ENCODE measurements around the gene TMEM131.

Gene TMEM131

DNA sequence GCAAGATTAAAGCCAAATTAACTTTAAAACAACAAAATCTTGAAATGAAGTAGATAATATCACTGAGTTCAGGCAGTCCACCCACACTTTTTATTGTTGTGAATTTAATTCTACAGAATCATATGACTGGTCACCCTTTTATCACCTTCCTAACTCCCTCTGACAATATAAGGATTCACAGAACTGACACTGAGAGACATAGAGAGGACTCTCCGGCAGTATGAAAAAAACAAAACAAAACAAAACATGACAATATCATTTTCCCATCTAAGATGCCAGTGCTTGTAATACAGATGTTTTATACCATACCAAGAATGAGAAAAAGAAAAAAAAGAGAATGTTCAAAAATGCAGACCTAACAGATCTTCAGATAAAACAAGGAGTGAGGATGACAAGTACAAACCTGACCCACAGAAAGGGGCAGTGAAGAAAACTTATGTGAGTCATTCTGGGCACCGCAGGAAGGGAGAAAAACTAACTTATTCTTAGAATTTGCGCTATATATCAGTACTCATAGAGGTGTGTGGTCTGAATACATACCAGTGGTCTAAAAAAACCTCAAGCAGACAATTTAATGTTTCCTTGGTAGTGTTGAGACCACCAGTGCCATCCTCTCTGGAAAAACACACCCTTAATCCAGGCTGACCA, 145.7 kb downstream of the TMEM131 start:
- no peak overlapping the region for H3K4me3 ChIP-seq (ENCODE audit: low read depth, low read length)
- no peak overlapping the region for H3K27ac ChIP-seq (ENCODE audit: extremely low read depth, low read depth, low read length)
- CTCF ChIA-PET, result no interaction called here
- TF ChIP-seq ZNF239 (tag by site-specific recombination; IDR thresholded peaks at IDR 0.05) (no peak), KLF8 (tag by site-specific recombination; IDR thresholded peaks at IDR 0.05) (no peak), ZNF146 (tag by site-specific recombination; IDR thresholded peaks at IDR 0.05) (no peak), ZNF121 (tag by site-specific recombination; IDR thresholded peaks at IDR 0.05) (no peak), ZNF302 (tag by site-specific recombination; IDR thresholded peaks at IDR 0.05; ENCODE audit: low read depth) (no peak), ZNF311 (tag by site-specific recombination; IDR thresholded peaks at IDR 0.05; ENCODE audit: borderline replicate concordance) (no peak), SP3 (tag by site-specific recombination; IDR thresholded peaks at IDR 0.05) (no peak), ZNF19 (tag by site-specific recombination; IDR thresholded peaks at IDR 0.05; ENCODE audit: low read depth) (no peak), ZNF596 (tag by site-specific recombination; IDR thresholded peaks at IDR 0.05) (no peak), BCL11A (tag by site-specific recombination; IDR thresholded peaks at IDR 0.05; ENCODE audit: low read depth) (no peak), ZNF133 (tag by site-specific recombination; IDR thresholded peaks at IDR 0.05) (no peak)
- TF ChIP-seq, protein P1, sequence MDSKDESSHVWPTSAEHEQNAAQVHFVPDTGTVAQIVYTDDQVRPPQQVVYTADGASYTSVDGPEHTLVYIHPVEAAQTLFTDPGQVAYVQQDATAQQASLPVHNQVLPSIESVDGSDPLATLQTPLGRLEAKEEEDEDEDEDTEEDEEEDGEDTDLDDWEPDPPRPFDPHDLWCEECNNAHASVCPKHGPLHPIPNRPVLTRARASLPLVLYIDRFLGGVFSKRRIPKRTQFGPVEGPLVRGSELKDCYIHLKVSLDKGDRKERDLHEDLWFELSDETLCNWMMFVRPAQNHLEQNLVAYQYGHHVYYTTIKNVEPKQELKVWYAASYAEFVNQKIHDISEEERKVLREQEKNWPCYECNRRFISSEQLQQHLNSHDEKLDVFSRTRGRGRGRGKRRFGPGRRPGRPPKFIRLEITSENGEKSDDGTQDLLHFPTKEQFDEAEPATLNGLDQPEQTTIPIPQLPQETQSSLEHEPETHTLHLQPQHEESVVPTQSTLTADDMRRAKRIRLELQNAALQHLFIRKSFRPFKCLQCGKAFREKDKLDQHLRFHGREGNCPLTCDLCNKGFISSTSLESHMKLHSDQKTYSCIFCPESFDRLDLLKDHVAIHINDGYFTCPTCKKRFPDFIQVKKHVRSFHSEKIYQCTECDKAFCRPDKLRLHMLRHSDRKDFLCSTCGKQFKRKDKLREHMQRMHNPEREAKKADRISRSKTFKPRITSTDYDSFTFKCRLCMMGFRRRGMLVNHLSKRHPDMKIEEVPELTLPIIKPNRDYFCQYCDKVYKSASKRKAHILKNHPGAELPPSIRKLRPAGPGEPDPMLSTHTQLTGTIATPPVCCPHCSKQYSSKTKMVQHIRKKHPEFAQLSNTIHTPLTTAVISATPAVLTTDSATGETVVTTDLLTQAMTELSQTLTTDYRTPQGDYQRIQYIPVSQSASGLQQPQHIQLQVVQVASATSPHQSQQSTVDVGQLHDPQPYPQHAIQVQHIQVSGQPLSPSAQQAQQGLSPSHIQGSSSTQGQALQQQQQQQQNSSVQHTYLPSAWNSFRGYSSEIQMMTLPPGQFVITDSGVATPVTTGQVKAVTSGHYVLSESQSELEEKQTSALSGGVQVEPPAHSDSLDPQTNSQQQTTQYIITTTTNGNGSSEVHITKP (tag by site-specific recombination; IDR thresholded peaks at IDR 0.05), result no peak
- TF ChIP-seq, protein P2, sequence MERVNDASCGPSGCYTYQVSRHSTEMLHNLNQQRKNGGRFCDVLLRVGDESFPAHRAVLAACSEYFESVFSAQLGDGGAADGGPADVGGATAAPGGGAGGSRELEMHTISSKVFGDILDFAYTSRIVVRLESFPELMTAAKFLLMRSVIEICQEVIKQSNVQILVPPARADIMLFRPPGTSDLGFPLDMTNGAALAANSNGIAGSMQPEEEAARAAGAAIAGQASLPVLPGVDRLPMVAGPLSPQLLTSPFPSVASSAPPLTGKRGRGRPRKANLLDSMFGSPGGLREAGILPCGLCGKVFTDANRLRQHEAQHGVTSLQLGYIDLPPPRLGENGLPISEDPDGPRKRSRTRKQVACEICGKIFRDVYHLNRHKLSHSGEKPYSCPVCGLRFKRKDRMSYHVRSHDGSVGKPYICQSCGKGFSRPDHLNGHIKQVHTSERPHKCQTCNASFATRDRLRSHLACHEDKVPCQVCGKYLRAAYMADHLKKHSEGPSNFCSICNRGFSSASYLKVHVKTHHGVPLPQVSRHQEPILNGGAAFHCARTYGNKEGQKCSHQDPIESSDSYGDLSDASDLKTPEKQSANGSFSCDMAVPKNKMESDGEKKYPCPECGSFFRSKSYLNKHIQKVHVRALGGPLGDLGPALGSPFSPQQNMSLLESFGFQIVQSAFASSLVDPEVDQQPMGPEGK (tag by site-specific recombination; IDR thresholded peaks at IDR 0.05), result no peak
- TF ChIP-seq, protein P3, sequence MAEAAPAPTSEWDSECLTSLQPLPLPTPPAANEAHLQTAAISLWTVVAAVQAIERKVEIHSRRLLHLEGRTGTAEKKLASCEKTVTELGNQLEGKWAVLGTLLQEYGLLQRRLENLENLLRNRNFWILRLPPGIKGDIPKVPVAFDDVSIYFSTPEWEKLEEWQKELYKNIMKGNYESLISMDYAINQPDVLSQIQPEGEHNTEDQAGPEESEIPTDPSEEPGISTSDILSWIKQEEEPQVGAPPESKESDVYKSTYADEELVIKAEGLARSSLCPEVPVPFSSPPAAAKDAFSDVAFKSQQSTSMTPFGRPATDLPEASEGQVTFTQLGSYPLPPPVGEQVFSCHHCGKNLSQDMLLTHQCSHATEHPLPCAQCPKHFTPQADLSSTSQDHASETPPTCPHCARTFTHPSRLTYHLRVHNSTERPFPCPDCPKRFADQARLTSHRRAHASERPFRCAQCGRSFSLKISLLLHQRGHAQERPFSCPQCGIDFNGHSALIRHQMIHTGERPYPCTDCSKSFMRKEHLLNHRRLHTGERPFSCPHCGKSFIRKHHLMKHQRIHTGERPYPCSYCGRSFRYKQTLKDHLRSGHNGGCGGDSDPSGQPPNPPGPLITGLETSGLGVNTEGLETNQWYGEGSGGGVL (tag by site-specific recombination; IDR thresholded peaks at IDR 0.05), result no peak
- TF ChIP-seq, protein P4, sequence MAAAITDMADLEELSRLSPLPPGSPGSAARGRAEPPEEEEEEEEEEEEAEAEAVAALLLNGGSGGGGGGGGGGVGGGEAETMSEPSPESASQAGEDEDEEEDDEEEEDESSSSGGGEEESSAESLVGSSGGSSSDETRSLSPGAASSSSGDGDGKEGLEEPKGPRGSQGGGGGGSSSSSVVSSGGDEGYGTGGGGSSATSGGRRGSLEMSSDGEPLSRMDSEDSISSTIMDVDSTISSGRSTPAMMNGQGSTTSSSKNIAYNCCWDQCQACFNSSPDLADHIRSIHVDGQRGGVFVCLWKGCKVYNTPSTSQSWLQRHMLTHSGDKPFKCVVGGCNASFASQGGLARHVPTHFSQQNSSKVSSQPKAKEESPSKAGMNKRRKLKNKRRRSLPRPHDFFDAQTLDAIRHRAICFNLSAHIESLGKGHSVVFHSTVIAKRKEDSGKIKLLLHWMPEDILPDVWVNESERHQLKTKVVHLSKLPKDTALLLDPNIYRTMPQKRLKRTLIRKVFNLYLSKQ (tag by site-specific recombination; IDR thresholded peaks at IDR 0.05; ENCODE audit: borderline replicate concordance), result no peak
- POLR2A ChIA-PET, result no interaction called here
- no peaks in the 10 kb centered on the region for H3K4me1 ChIP-seq (ENCODE audit: control insufficient read depth, insufficient read depth, low read length)
- no peaks in the 10 kb centered on the region for H3K36me3 ChIP-seq (ENCODE audit: control insufficient read depth in 2 of 2, insufficient read depth in 1 of 2, low read length in 2 of 2)
- H3K9me3 ChIP-seq (ENCODE audit: control insufficient read depth, insufficient read depth, low read depth, low read length), result no peaks in the 10 kb centered on the region

DNA sequence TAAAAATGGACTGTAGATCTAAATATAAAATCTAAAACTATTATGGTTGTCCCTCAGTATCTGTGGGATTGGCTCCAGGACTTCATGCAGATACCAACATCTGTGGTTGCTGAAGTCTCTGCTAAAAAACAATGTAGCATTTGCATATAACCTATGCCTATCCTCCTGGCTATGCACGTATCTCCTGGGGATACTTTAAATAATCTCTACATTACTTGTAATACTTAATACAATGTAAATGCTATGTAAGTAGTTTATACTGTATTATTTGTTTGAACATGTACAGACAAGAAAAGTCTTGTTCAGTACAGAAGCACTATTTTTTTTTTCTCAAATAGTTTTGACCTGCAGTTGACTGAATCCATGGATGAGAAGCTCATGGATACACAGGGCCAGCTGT, 147.4 kb downstream of the TMEM131 start:
- Histone ChIP-seq H3K9me3 (ENCODE audit: control insufficient read depth, insufficient read depth, low read depth, low read length) (no peaks in the 10 kb centered on the region), H3K27ac (ENCODE audit: extremely low read depth, low read depth, low read length) (no peak overlapping the region), H3K4me3 (ENCODE audit: low read depth, low read length) (no peak overlapping the region), H3K36me3 (ENCODE audit: control insufficient read depth in 2 of 2, insufficient read depth in 1 of 2, low read length in 2 of 2) (no peaks in the 10 kb centered on the region), H3K4me1 (ENCODE audit: control insufficient read depth, insufficient read depth, low read length) (no peaks in the 10 kb centered on the region)
- CTCF ChIA-PET, result no interaction called here
- POLR2A ChIA-PET, result no interaction called here
- TF ChIP-seq, protein P5, sequence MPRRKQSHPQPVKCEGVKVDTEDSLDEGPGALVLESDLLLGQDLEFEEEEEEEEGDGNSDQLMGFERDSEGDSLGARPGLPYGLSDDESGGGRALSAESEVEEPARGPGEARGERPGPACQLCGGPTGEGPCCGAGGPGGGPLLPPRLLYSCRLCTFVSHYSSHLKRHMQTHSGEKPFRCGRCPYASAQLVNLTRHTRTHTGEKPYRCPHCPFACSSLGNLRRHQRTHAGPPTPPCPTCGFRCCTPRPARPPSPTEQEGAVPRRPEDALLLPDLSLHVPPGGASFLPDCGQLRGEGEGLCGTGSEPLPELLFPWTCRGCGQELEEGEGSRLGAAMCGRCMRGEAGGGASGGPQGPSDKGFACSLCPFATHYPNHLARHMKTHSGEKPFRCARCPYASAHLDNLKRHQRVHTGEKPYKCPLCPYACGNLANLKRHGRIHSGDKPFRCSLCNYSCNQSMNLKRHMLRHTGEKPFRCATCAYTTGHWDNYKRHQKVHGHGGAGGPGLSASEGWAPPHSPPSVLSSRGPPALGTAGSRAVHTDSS (tag by site-specific recombination; IDR thresholded peaks at IDR 0.05), result no peak
- no peak for TF ChIP-seq ZNF621 (tag by site-specific recombination; IDR thresholded peaks at IDR 0.05)
- no peak for TF ChIP-seq ZNF112 (tag by site-specific recombination; IDR thresholded peaks at IDR 0.05)
- TF ChIP-seq, protein P6, sequence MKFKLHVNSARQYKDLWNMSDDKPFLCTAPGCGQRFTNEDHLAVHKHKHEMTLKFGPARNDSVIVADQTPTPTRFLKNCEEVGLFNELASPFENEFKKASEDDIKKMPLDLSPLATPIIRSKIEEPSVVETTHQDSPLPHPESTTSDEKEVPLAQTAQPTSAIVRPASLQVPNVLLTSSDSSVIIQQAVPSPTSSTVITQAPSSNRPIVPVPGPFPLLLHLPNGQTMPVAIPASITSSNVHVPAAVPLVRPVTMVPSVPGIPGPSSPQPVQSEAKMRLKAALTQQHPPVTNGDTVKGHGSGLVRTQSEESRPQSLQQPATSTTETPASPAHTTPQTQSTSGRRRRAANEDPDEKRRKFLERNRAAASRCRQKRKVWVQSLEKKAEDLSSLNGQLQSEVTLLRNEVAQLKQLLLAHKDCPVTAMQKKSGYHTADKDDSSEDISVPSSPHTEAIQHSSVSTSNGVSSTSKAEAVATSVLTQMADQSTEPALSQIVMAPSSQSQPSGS (tag by site-specific recombination; IDR thresholded peaks at IDR 0.05; ENCODE audit: low read depth), result no peak
- no peak for TF ChIP-seq ZNF48 (tag by site-specific recombination; IDR thresholded peaks at IDR 0.05)
- no peak for TF ChIP-seq BCL11A (tag by site-specific recombination; IDR thresholded peaks at IDR 0.05; ENCODE audit: low read depth)
- no peak for TF ChIP-seq ZNF423 (tag by site-specific recombination; IDR thresholded peaks at IDR 0.05)
- TF ChIP-seq ZNF132 (tag by site-specific recombination; IDR thresholded peaks at IDR 0.05; ENCODE audit: borderline replicate concordance), result no peak
- no peak for TF ChIP-seq ZNF830 (tag by site-specific recombination; IDR thresholded peaks at IDR 0.05; ENCODE audit: low read depth)

Measured in HEK293 (cell line).